ENCODE measurements around the gene CNGA3.

Gene CNGA3

GRCh38 chr2:98438190-98439133 lies 92.2 kb downstream of the CNGA3 start:
- DNase-seq (ENCODE audit: low read depth, low spot score) = no peak

- no peak for DNase-seq (ENCODE audit: low read depth, low spot score)
These were observed 95.6 kb downstream of the CNGA3 start for GRCh38 chr2:98441706-98442450.

DNA sequence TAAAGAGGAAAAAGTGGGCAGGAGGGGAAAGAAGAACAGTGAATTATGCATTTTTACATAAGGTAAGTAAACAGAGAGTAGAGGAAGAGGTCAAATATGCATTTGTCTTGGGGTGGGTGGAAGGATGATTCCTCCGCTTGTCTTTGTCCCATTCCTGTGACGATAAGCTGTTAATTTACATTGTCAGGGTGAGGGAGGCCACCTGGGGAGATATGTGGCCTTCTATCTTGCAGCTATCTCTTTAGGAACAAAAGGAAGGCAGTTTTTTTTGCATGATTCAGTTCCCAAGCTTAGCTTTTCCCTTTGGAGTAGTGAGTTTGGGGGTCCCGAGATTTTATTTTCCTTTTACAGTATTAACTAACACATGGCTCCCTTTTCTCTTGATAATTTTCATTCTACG lies 96.2 kb downstream of the CNGA3 start:
- no peak for DNase-seq (ENCODE audit: low read depth, low spot score)

DNA sequence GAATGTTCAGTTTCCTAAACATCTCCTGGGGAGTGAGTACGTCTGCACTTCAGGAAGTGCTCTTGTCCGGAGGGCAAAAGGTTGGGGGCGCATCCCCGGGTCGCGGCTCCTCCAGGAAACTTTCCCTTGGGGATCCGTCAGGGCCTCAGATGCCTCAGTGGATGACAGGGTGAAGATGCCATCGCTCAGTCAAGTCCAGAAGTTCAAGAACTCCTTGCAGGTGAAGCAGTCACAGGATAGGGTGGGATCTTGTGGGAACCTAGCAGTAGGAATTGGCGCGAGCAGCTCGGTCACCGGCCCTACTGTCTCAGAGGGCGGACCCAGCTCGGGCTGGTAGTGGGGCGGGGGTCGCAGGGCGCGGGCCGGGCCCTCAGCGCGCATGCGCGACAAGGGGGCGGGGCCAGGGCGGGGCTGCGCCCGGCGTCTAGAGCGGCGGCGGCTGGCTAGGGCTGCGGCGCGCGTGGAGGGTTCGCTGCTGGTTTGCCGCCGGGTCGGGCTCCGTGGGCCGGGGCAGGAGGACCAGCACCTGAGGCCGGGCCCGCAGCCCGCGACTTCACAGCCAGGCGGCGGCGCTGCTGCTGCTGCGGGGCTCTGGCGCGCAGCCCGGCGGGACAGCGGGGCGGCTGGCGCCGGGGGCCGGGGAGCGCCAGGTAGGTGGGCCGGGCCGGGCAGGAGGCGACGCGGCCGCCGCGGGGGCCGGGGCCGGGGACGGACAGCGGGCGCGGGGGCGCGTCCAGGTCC lies 98.3 kb downstream of the CNGA3 start, which contains the start of gene INPP4A:
Gene INPP4A (plus strand): TSS at position 423 of the 741 bp plus-strand sequence. CDS start 75,191 bp downstream, outside the sequence.
- no peak for DNase-seq (ENCODE audit: low read depth, low spot score)

GRCh38 chr2:98445177-98445682 lies 99.0 kb downstream of the CNGA3 start:
- DNase-seq (ENCODE audit: low read depth, low spot score) = no peak

DNA sequence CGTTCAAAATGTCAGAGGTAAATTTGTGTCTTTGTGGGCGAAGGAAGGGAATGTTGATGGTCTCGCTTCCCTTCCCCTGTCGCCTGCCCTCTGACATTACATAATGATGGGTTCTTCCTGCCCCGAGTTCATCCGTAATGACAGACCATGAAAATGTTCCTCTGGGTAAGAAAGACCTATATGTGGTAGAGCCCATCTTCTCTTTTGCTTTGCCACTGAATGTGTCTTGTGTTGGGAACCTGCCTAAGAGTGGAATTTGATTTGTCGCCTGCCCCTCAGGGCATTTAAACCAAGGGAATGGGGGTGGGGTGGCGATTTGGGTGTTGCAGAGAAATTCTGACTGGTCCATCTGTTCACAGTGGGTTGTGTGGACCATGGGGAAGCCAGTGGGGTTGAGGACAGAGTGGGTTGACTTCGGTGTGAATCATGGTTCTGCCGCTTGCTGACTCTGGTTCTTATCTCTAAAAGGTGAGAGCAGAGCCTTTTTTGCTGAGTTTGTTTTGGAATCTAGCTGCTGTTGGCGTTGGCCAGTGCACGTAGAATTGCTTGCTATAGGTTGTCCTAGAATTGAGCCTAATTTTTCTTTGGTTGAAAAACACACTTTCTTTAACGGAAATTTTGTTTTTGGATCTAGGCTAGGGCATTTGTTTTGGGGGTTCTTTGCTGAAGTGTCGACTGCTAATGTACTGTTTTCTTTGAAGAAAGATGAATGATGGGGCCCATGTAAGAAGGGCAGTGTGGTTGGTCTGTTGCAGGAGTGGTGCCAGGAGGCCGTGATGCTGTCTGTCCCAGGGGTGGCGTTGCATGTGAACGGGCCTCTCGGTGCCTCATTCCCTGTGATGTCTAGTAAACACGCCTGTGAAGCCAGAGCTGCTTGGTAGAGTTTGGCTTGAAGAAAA lies 99.7 kb downstream of the CNGA3 start:
- DNase-seq (ENCODE audit: low read depth, low spot score) = no peak

DNA sequence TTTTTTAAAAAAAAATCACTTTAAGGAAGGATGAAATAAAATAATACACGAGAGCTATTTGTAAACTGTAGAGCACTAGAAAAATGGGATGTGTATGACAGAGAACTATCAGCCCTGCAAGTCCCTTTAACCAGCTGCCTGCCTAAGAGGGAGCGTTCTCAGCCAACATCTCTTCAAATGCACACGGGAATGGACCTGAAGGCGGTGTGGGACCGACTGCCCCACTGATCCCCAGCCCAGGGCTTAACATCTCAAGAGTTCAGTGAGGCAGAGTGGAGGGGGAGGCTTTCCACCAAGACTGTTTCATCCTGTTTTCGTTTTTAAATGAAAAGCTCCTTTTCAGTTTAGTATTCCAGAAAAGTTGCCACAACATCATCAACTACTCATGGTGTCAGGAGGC lies 100.6 kb downstream of the CNGA3 start:
- no peak for DNase-seq (ENCODE audit: low read depth, low spot score)

Data from brain pericyte (primary cell).